ENCODE measurements around the gene TBC1D9B. TPM values are rescaled to one million over a fixed set of nuclear protein-coding genes. Genes with fewer than 3 reads are reported as not detected.

The TBC1D9B gene
- total and polyA plus RNA-seq, 9 of the 15 experiments (the other 6 are each of a cell fraction or from before 2014, with no cell fraction given) = 2.9 to 59.1 (median 33.5) TPM

- TF ChIP-seq REST (IDR thresholded peaks at IDR 0.05; ENCODE audit: borderline replicate concordance) (no peak), REST (CRISPR knock-in tag; IDR thresholded peaks at IDR 0.05; ENCODE audit: low read depth) (peak; percentile 72), RFX5 (IDR thresholded peaks at IDR 0.05; ENCODE audit: low read depth, low read length) (no peak), ZBTB17 (CRISPR knock-in tag; IDR thresholded peaks at IDR 0.05) (peak; percentile 91), TOE1 (IDR thresholded peaks at IDR 0.05; ENCODE audit: borderline replicate concordance) (no peak), TOE1 (CRISPR knock-in tag; IDR thresholded peaks at IDR 0.05; ENCODE audit: borderline replicate concordance, low read depth) (no peak), NBN (IDR thresholded peaks at IDR 0.05; ENCODE audit: low read depth) (no peak)
- TF ChIP-seq, protein P1, sequence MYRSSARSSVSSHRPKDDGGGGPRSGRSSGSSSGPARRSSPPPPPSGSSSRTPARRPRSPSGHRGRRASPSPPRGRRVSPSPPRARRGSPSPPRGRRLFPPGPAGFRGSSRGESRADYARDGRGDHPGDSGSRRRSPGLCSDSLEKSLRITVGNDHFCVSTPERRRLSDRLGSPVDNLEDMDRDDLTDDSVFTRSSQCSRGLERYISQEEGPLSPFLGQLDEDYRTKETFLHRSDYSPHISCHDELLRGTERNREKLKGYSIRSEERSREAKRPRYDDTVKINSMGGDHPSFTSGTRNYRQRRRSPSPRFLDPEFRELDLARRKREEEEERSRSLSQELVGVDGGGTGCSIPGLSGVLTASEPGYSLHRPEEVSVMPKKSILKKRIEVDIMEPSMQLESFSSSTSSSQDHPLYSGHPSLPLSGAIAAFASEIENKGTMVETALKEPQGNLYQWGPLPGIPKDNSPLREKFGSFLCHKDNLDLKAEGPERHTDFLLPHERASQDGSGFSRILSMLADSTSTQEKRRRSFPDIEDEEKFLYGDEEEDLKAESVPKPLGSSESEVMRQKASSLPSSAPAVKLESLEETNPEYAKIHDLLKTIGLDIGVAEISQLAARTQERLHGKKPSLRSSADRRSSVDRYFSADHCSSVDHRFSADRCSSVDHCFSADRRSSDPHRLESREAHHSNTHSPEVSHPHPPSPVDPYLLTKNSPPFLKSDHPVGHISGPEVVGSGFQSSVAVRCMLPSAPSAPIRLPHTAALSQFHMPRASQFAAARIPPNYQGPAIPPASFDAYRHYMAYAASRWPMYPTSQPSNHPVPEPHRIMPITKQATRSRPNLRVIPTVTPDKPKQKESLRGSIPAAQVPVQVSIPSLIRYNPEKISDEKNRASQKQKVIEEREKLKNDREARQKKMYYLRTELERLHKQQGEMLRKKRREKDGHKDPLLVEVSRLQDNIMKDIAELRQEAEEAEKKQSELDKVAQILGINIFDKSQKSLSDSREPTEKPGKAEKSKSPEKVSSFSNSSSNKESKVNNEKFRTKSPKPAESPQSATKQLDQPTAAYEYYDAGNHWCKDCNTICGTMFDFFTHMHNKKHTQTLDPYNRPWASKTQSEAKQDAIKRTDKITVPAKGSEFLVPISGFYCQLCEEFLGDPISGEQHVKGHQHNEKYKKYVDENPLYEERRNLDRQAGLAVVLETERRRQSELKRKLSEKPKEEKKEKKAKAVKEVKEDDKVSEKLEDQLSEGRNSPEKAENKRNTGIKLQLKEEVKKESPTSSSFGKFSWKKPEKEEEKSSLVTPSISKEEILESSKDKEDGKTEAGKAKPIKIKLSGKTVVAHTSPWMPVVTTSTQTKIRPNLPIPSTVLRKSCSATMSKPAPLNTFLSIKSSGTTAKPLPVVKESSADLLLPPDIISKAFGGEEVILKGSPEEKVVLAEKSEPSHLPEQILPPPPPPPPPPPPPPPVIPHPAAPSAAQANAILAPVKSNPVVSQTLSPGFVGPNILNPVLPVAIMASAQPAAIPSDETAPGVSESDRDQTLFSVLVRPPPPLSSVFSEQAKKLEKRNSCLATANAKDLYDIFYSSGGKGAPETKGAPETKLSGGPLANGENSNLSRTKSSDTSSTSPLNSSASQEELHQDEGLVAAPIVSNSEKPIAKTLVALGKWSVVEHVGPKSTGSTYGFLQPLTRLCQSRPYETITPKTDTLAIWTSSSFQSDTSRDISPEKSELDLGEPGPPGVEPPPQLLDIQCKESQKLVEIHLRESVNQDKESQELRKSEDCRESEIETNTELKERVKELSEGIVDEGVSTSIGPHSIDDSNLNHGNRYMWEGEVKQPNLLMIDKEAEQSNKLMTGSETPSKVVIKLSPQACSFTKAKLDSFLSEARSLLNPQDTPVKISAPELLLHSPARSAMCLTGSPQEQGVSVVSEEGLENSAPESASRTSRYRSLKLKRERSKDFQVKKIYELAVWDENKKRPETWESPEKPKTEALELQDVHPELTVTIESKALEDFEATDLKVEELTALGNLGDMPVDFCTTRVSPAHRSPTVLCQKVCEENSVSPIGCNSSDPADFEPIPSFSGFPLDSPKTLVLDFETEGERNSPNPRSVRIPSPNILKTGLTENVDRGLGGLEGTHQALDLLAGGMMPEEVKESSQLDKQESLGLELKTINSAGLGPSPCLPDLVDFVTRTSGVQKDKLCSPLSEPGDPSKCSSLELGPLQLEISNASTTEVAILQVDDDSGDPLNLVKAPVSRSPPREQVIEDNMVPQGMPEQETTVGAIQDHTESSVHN (IDR thresholded peaks at IDR 0.05; ENCODE audit: borderline replicate concordance in 1 of 2, low read depth in 1 of 2) = no peak
Measured at GRCh38 chr5:179819296-179820126, 88.2 kb downstream of the TBC1D9B start (continued).

All from K562 (cell line).